HG03066 (cell line): ENCODE measurements around the gene TNK2.
"Not testable (repeated sequence)": the region's sequence is repeated elsewhere in the genome, so short reads cannot be mapped to it uniquely, and the experiment has no call there.

ENCODE experiments used
- ATAC-seq: cut with Tn5 transposase; IDR thresholded peaks from one replicate; pipeline ENCODE4 v1.9.1; 2021; ENCODE audit warnings: low read depth; ENCODE audit not compliant: unreplicated experiment

The TNK2 gene

GRCh38 chr3:195907934-195908693 lies at the start of gene TNK2:
Gene TNK2 (minus strand): TSS chr3:195908551. CDS start chr3:195888588, 19,963 bp downstream.
- ATAC-seq = peak; percentile 25

GRCh38 chr3:195956577-195956976 lies 48.2 kb upstream of the TNK2 start:
- ATAC-seq = no peak

GRCh38 chr3:195955416-195955841 lies 47.1 kb upstream of the TNK2 start:
- not testable (repeated sequence) for ATAC-seq

- ATAC-seq = peak; percentile 49
These were observed 46.4 kb upstream of the TNK2 start for GRCh38 chr3:195954752-195955119.

GRCh38 chr3:195954052-195954751 lies 45.9 kb upstream of the TNK2 start:
- ATAC-seq = peak; percentile 98

GRCh38 chr3:195952590-195952989 lies 44.2 kb upstream of the TNK2 start:
- not testable (repeated sequence) for ATAC-seq

- not testable (repeated sequence) for ATAC-seq
These were observed 43.3 kb upstream of the TNK2 start for GRCh38 chr3:195951443-195952177.

- not testable (repeated sequence) for ATAC-seq
These were observed 42.4 kb upstream of the TNK2 start for GRCh38 chr3:195950731-195951130.

- ATAC-seq = not testable (repeated sequence)
These were observed 41.8 kb upstream of the TNK2 start for GRCh38 chr3:195950164-195950563.

- ATAC-seq = not testable (repeated sequence)
These were observed 38.8 kb upstream of the TNK2 start for GRCh38 chr3:195946910-195947699.

GRCh38 chr3:195941265-195941815 lies 33.0 kb upstream of the TNK2 start:
- ATAC-seq = not testable (repeated sequence)

- ATAC-seq = not testable (repeated sequence)
These were observed 32.5 kb upstream of the TNK2 start for GRCh38 chr3:195940806-195941205.

GRCh38 chr3:195939526-195940470 lies 31.4 kb upstream of the TNK2 start:
- not testable (repeated sequence) for ATAC-seq

GRCh38 chr3:195933044-195933430 lies 24.7 kb upstream of the TNK2 start:
- ATAC-seq = not testable (repeated sequence)

GRCh38 chr3:195932418-195933043 lies 24.2 kb upstream of the TNK2 start:
- ATAC-seq = no peak

GRCh38 chr3:195931582-195932273 lies 23.4 kb upstream of the TNK2 start:
- ATAC-seq = no peak

GRCh38 chr3:195929452-195929851 lies 21.1 kb upstream of the TNK2 start:
- no peak for ATAC-seq

GRCh38 chr3:195921334-195921791 lies 13.0 kb upstream of the TNK2 start:
- no peak for ATAC-seq
